CD4-positive, alpha-beta T cell treated with Interleukin-6 at 100 ng/mL for 8 hours (primary cell): ENCODE data around the gene TMA7.

Experiments
- DNase-seq: peaks from one replicate; pipeline ENCODE4 v3.0.0-alpha.2; 2020; ENCODE audit warnings: mixed read lengths, low spot score

The TMA7 gene

GRCh38 chr3:48409291-48410201, 30.5 kb upstream of the TMA7 start:
- no peak for DNase-seq

- no peak for DNase-seq
These were observed 29.6 kb upstream of the TMA7 start for GRCh38 chr3:48410205-48411040.

GRCh38 chr3:48411041-48411588, 28.9 kb upstream of the TMA7 start:
- no peak for DNase-seq

GRCh38 chr3:48411606-48412374, 28.3 kb upstream of the TMA7 start:
- DNase-seq, result no peak

- no peak for DNase-seq
These were observed 27.6 kb upstream of the TMA7 start for GRCh38 chr3:48412375-48413001.

- DNase-seq, result no peak
These were observed 27.0 kb upstream of the TMA7 start for GRCh38 chr3:48413086-48413485.

- DNase-seq, result no peak
These were observed 26.4 kb upstream of the TMA7 start for GRCh38 chr3:48413611-48414010.

GRCh38 chr3:48414376-48415250, 25.4 kb upstream of the TMA7 start:
- no peak for DNase-seq

GRCh38 chr3:48415251-48415953, 24.7 kb upstream of the TMA7 start:
- DNase-seq, result no peak

GRCh38 chr3:48416091-48416505, 24.0 kb upstream of the TMA7 start:
- DNase-seq, result no peak

GRCh38 chr3:48416546-48416945, 23.5 kb upstream of the TMA7 start:
- no peak for DNase-seq

- DNase-seq, result no peak
These were observed 22.4 kb upstream of the TMA7 start for GRCh38 chr3:48417529-48418108.

- no peak for DNase-seq
These were observed 21.9 kb upstream of the TMA7 start for GRCh38 chr3:48418140-48418539.

- no peak for DNase-seq
These were observed 21.4 kb upstream of the TMA7 start for GRCh38 chr3:48418651-48419050.

GRCh38 chr3:48419149-48419548, 20.9 kb upstream of the TMA7 start:
- no peak for DNase-seq

- DNase-seq, result no peak
These were observed 20.5 kb upstream of the TMA7 start for GRCh38 chr3:48419597-48419996.

- no peak for DNase-seq
These were observed 19.5 kb upstream of the TMA7 start for GRCh38 chr3:48420561-48420960.

- no peak for DNase-seq
These were observed 17.8 kb upstream of the TMA7 start for GRCh38 chr3:48422272-48422671.

GRCh38 chr3:48422681-48423080, 17.4 kb upstream of the TMA7 start:
- no peak for DNase-seq
